Loucy (cell line): ENCODE data around the gene CAPN3.

ENCODE experiments used
- H2AFZ ChIP-seq: fragments of 200-600 bp; sonication (generic); 2 replicates; pipeline ENCODE4 v1.6.0; 2016; ENCODE audit warnings: antibody characterized with exemption, mild to moderate bottlenecking, low read length, moderate library complexity
- H3F3A ChIP-seq: fragments of 200-600 bp; 2 replicates; pipeline ENCODE4 v1.6.0; 2016; ENCODE audit warnings: antibody characterized with exemption, low read depth, mild to moderate bottlenecking
- H3K27me3 ChIP-seq: fragments of 200-600 bp; sonication (generic); 2 replicates; pipeline ENCODE4 v1.6.1; 2014; ENCODE audit warnings: low read length, mild to moderate bottlenecking; ENCODE audit not compliant: insufficient read depth, poor library complexity, severe bottlenecking
- H3K36me3 ChIP-seq: fragments of 200-600 bp; sonication (generic); 2 replicates; pipeline ENCODE4 v1.6.1; 2016; ENCODE audit warnings: low read length; ENCODE audit not compliant: insufficient read depth
- H3K4me1 ChIP-seq: fragments of 200-600 bp; sonication (generic); 2 replicates; pipeline ENCODE4 v1.5.1; 2014; ENCODE audit warnings: low read length, mild to moderate bottlenecking; ENCODE audit not compliant: insufficient read depth, poor library complexity, severe bottlenecking
- H3K4me2 ChIP-seq: fragments of 200-600 bp; sonication (generic); 2 replicates; pipeline ENCODE4 v1.6.0; 2014; ENCODE audit warnings: antibody characterized with exemption, low read length, low read depth, mild to moderate bottlenecking; ENCODE audit not compliant: poor library complexity, severe bottlenecking
- H3K4me3 ChIP-seq: fragments of 200-600 bp; sonication (generic); 2 replicates; pipeline ENCODE4 v1.5.1; 2014; ENCODE audit warnings: low read length, mild to moderate bottlenecking, mixed read lengths; ENCODE audit not compliant: poor library complexity, severe bottlenecking
- H3K79me2 ChIP-seq: fragments of 200-600 bp; sonication (generic); 2 replicates; pipeline ENCODE4 v1.6.1; 2014; ENCODE audit warnings: low read length; ENCODE audit not compliant: insufficient read depth
- H3K9ac ChIP-seq: fragments of 200-600 bp; sonication (generic); 2 replicates; pipeline ENCODE4 v1.6.0; 2014; ENCODE audit warnings: mild to moderate bottlenecking, low read depth, low read length, moderate library complexity; ENCODE audit not compliant: poor library complexity, severe bottlenecking
- H3K9me2 ChIP-seq: fragments of 200-600 bp; sonication (generic); replicated peaks from 2 replicates; pipeline ENCODE4 v1.6.1; 2016; ENCODE audit warnings: low read depth, low read length, mixed read lengths
- H3K9me3 ChIP-seq: fragments of 200-600 bp; sonication (generic); 2 replicates; pipeline ENCODE4 v1.6.1; 2014; ENCODE audit warnings: mild to moderate bottlenecking, antibody characterized with exemption, low read length, low read depth; ENCODE audit not compliant: insufficient read depth
- H4K20me1 ChIP-seq: fragments of 200-600 bp; sonication (generic); 2 replicates; pipeline ENCODE4 v1.6.0; 2014; ENCODE audit warnings: antibody characterized with exemption, low read length, mild to moderate bottlenecking; ENCODE audit not compliant: insufficient read depth, poor library complexity, severe bottlenecking
- EZH2phosphoT487 ChIP-seq: fragments of 200-600 bp; IDR thresholded peaks from 2 replicates; pipeline ENCODE4 v1.6.1; 2018; ENCODE audit warnings: antibody characterized with exemption, mild to moderate bottlenecking, moderate library complexity, borderline replicate concordance
- TF ChIP-seq, protein P1 (sequence below): fragments of 200-600 bp; sonication (generic); conservative IDR thresholded peaks from 2 replicates; pipeline ENCODE4 v1.5.1; 2014; ENCODE audit warnings: mild to moderate bottlenecking, antibody characterized with exemption, low read length

CAPN3 gene

DNA sequence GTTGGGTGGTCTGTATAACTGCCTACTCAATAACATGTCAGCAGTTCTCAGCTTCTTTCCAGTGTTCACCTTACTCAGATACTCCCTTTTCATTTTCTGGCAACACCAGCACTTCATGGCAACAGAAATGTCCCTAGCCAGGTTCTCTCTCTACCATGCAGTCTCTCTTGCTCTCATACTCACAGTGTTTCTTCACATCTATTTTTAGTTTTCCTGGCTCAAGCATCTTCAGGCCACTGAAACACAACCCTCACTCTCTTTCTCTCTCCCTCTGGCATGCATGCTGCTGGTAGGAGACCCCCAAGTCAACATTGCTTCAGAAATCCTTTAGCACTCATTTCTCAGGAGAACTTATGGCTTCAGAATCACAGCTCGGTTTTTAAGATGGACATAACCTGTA, at the start of gene CAPN3:
Gene CAPN3, plus strand, starts transcription at position 253 of the 400 bp plus-strand sequence. CDS start 305 bp downstream, outside the sequence.
- TF ChIP-seq EZH2phosphoT487: no peak
- TF ChIP-seq, protein P1, sequence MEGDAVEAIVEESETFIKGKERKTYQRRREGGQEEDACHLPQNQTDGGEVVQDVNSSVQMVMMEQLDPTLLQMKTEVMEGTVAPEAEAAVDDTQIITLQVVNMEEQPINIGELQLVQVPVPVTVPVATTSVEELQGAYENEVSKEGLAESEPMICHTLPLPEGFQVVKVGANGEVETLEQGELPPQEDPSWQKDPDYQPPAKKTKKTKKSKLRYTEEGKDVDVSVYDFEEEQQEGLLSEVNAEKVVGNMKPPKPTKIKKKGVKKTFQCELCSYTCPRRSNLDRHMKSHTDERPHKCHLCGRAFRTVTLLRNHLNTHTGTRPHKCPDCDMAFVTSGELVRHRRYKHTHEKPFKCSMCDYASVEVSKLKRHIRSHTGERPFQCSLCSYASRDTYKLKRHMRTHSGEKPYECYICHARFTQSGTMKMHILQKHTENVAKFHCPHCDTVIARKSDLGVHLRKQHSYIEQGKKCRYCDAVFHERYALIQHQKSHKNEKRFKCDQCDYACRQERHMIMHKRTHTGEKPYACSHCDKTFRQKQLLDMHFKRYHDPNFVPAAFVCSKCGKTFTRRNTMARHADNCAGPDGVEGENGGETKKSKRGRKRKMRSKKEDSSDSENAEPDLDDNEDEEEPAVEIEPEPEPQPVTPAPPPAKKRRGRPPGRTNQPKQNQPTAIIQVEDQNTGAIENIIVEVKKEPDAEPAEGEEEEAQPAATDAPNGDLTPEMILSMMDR: no peak
- Histone ChIP-seq H3K4me3 (no peak within 1 kb of the TSS), H3F3A (no peaks in the 10 kb centered on the region), H3K27me3 (no peaks in the 10 kb centered on the region), H3K9me2 (no peaks in the 10 kb centered on the region), H2AFZ (no peak within 1 kb of the TSS), H3K79me2 (no peaks in the 10 kb centered on the region), H3K4me1 (no peaks in the 10 kb centered on the region), H3K4me2 (no peak within 1 kb of the TSS), H3K36me3 (no peaks in the 10 kb centered on the region), H3K9ac (no peak within 1 kb of the TSS), H4K20me1 (no peaks in the 10 kb centered on the region), H3K9me3 (no peaks in the 10 kb centered on the region)

DNA sequence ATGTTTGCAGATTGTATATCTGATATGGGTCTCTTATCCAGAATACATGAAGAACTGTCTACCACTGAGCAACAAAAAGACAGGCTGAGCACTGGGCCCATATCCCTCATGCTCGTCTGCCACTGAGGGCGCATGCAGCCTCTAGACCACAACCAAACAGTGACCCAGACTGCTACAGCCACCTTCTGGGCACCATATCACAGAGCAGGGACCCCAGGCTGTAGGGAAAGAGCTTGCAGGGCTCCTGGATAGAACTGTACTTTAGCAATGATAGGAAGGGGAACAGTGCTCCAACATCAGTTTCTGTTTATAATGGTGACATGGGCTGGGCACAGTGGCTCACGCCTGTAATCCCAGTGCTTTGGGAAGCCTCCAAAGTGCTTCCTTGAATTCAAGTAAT, 45.8 kb upstream of the CAPN3 start:
- Histone ChIP-seq H2AFZ (no peak overlapping the region), H3K9ac (no peak overlapping the region), H4K20me1 (no peaks in the 10 kb centered on the region), H3F3A (no peaks in the 10 kb centered on the region), H3K4me1 (no peaks in the 10 kb centered on the region), H3K9me3 (no peaks in the 10 kb centered on the region), H3K4me3 (no peak overlapping the region), H3K4me2 (no peak overlapping the region), H3K27me3 (no peaks in the 10 kb centered on the region), H3K36me3 (no peaks in the 10 kb centered on the region), H3K9me2 (no peaks in the 10 kb centered on the region), H3K79me2 (no peaks in the 10 kb centered on the region)
- no peak for TF ChIP-seq EZH2phosphoT487
- TF ChIP-seq, protein P1: no peak; the same call in 1 of the 2 replicates

DNA sequence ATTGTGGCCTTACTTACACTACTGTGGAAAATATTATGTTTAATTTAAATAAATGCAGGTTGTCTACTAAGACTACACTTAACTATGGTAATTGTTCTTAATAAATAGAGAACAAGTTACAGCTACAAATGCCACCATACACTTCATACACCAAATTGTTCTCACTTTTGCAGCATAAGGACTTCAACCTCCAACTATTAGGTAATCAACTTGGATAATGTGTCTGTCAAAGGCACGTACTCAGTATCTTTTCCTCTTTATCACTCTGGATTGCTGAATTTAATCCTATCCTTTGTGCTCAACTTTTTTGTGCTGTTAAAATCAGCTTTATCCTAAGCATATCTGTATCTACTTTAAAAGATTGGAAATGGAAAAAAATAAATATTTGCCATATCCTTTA, 44.5 kb upstream of the CAPN3 start:
- no peaks in the 10 kb centered on the region for H3K4me1 ChIP-seq
- no peaks in the 10 kb centered on the region for H4K20me1 ChIP-seq
- H3K4me3 ChIP-seq: no peak overlapping the region
- no peak overlapping the region for H2AFZ ChIP-seq
- no peaks in the 10 kb centered on the region for H3K27me3 ChIP-seq
- no peaks in the 10 kb centered on the region for H3F3A ChIP-seq
- no peaks in the 10 kb centered on the region for H3K36me3 ChIP-seq
- no peaks in the 10 kb centered on the region for H3K79me2 ChIP-seq
- no peak overlapping the region for H3K4me2 ChIP-seq
- TF ChIP-seq, protein P1: no peak
- no peak for TF ChIP-seq EZH2phosphoT487
- H3K9me2 ChIP-seq: no peaks in the 10 kb centered on the region
- H3K9me3 ChIP-seq: no peaks in the 10 kb centered on the region
- no peak overlapping the region for H3K9ac ChIP-seq
